NK-92 treated with Interleukin-12 subunit alpha and Interleukin-12 subunit beta, amount 100 ng/mL, for 24 hours (cell line): ENCODE data around the gene TBL1X.

Source experiments
- DNase-seq: peaks from one replicate; lab custom pipeline; 2025; lab: John Stamatoyannopoulos, UW

Gene TBL1X

DNA sequence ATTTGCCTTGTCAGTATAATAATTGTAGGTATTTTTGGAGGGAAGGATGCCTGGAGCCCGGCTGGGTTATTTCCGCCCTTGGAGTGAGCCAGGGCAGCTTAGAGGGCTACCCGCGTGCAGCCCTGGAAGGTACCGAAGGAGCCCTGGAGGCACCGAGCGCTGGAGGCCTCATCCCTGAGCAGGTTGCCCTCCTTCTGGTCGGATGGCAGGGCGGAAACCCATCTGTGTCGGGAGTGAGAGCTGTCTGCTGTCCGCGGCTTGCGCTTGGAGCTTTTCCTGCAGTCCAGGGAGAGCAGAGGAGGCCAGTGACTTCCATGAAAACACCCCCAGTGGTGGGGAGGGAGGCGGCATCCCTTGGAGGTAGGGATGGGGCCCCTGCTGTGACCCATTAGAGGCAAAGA lies 122.1 kb downstream of the TBL1X start:
- no peak for DNase-seq

DNA sequence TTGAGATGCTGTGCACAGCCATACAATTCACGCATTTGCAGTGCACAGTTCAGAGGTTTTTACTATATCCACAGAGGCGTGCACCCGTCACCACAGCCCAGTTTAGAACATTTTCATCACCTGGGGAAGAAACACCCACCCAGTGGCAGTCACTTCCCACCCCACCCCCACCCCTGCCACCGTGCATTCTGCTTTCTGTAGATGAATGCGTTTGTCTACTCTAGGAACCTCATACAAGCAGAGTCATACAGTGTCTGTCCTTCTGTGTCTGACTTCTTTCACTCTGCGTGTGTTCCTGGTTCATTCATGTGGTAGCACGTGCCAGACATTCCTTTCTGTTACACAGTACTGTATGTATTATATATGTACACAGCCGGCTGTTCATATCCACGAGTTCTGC lies 122.8 kb downstream of the TBL1X start:
- DNase-seq: no peak

DNA sequence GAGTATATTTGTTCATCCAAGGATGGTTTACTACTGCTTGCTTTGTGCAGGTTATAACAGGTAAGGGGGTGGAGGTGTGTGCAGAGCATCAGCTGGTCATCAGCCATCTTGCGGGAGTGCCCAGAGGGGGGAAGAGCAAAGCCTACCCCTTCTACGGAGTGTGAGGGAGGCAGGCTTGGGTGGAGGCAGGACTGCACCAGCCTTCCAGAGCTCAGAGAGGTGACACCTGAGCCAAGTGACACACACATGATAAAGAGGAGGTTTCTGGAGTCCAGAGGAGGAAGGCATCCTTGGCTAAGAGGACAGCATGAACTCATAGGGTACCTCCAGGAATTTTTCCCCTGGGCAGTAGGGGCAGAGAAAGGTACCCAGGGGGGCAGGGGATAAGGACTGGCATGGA lies 126.6 kb downstream of the TBL1X start:
- DNase-seq: no peak

DNA sequence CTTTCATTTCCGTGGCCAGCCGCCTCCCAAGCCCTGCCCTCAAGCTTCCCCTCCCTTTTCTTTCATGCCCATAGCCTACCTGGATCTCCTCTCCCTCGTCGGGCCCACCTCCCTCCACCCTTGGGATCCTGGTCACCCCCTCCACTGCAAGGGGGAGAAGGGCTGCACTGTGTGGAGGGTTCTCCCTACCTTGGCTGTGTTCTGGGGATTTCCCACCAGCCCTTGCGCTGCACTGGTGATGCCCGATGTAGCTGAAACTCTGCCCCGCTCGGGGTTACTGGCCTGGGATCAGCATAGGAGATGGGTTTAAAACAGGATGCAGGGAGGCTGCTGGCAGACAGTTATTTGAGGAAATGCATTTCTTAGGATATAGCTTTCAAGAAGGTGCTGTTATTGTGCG lies 128.9 kb downstream of the TBL1X start:
- no peak for DNase-seq

- DNase-seq: no peak
Observed at GRCh38 chrX:9595174-9595573, 130.3 kb downstream of the TBL1X start.

GRCh38 chrX:9596837-9597236 lies 132.0 kb downstream of the TBL1X start:
- no peak for DNase-seq

- no peak for DNase-seq
Observed at GRCh38 chrX:9597361-9598035, 132.6 kb downstream of the TBL1X start.

DNA sequence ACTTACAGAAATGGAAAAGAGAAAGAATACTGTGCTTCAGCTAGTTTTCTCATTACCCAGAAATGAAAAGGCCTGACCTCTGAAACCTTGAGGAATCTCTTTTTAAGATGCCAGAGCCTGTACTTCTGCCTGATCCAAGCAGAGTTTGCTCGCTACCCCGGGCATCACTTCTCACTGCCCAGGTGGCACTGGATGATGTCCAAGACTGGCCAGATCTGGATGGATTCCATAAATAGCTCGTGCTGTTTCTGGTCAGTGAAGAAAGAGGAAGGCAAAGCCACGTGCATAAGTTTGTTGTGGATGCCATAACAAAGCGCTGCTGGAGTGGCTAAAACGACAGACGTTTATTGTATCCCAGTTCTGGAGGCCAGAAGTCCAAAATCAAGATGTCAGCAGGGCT lies 133.5 kb downstream of the TBL1X start:
- DNase-seq: no peak

DNA sequence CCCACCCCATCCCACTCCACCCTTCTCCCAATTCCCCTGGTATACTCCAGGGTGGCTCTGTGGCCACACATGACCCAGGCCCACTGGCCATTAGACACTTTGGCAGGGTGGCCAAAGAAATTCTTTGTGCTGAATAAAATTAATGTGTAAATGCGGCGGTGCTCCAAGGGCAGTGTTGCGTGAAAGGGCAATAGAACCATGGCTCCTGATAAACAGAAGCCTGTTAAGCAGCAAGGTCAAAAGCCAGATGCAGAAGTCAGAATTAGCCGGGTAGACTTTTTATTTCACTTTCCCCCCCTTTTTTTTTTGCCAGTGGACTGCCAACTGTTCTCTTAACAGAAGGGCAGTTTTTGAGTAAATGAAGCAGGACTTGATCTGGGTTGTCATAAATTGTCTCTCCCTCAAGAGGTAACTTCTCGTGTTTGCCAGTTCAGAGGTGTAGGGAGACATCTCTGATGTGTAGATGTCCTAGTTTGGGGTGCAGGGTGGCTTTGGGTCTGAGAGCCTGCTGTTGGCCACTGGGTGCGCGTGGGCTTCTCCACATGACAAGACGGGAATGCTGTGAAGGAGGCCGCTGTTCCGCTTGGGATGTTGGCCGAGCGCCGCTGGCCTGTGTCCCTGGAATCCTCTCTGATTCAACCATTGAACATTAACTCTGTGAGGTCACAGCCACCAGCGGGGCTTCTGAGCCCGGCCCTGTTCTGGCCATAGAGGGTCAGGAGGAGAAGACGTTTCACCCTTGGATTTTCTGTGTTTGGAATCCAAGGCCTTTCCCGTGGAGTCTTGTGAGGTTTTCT lies 139.5 kb downstream of the TBL1X start:
- DNase-seq: no peak

DNA sequence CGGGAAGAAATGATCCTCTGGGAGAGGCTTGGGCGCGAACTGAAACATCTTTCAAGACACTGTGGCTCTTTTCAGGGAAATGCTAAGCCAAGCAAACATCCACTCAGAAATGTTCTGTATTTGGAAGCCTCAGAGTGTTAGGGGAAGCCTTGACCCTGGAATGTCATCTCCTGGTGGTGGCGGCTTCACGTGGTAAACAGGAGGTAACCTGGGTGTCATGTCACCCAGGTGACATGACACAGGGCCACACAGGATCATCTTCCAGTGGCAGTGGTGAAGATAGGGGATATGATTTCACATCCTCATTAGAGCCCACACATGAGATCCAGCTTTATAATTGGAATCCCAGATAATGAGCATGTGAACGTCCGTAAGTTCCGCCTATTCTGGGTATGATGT lies 140.0 kb downstream of the TBL1X start:
- no peak for DNase-seq

GRCh38 chrX:9605484-9605883 lies 140.6 kb downstream of the TBL1X start:
- no peak for DNase-seq

- no peak for DNase-seq
Observed at GRCh38 chrX:9606971-9607370, 142.1 kb downstream of the TBL1X start.

- DNase-seq: no peak
Observed at GRCh38 chrX:9609499-9609898, 144.6 kb downstream of the TBL1X start.

DNA sequence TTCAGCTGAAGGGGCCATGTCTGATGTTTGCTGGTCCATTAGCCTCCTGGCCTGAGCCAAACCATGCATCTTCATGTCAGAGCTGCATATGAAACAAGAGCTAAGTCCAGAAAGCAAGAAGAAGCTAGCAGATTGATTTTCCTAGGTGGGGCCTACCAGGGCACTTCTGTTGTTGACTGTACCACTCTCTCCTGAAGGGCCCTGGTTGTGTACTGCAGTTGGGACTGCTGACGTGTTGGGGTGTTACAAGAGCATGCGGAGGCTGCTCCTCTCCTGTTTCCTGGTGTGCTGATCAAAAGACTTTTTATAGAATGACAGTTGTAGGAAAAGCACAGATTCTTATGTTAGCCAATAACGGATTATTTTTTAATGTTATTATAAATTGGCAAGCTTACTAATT lies 145.1 kb downstream of the TBL1X start:
- no peak for DNase-seq

- no peak for DNase-seq
Observed at GRCh38 chrX:9610771-9611392, 146.0 kb downstream of the TBL1X start.

DNA sequence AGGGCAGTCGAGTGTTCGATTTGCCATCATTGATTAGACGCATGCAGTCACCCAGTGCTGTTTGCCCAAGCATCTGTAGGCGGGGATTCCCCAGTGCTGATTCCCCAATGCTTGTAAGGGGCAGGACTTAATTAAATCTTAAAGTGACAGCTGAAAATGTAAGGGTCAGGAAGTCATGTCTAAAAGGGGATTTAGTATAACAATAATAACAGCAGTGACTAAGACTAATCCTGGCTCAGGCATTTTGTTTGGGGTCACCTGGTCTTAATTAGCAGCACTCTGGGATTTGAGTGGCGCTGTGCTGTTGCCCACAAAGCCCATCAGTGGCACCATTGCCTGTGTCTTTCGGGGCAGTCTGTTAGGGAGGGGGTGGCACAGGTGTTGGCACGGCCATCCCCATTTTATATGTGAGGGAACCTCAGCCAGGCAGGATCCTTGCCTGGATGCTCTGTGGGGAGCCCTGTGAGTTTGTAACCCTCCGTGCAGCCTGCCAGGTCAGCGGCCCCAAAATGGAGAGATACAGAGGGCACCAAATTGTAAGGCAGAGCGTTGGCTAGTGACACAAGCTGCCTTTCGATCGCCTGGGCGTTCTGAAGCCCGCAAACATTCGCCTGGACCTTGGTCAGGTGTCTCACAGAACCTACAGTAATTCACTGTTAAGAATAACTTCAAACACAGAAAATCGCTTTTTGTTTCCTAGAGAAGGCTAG lies 146.7 kb downstream of the TBL1X start:
- DNase-seq: no peak

DNA sequence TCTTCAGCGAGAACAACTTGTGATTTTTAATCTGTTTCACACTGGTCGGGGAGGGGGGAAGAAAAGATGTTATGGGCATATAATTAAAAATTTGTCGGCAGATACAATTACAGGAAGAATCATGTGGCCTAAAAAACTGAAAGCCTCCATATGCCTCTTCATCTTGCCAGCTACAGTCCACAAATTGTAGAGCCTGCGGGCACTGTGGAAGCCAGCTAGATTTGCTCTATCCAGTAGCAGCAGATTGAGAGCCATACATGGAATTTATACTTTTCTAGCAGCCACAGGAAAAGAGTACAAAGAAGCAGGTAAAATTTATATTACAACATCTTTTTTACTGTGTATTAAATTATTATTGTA lies 147.3 kb downstream of the TBL1X start:
- DNase-seq: no peak

DNA sequence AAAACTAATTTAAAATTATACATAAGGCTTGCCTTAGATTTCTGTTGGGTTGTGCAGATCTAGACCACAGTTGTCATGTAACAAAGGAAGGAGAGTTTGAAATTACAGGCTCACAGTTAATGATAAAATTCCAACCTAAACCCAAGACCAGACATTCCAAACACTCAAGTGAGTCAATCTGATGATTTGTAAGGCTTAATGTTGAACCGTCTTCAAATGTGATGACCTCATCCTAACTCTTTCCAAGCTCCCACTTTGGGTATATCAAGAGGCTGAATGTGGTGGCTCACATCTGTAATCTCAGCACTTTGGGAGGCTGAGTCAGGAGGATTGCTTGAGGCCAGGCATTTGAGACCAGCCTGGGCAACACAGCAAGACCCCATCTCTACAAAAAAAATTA lies 149.2 kb downstream of the TBL1X start:
- no peak for DNase-seq

DNA sequence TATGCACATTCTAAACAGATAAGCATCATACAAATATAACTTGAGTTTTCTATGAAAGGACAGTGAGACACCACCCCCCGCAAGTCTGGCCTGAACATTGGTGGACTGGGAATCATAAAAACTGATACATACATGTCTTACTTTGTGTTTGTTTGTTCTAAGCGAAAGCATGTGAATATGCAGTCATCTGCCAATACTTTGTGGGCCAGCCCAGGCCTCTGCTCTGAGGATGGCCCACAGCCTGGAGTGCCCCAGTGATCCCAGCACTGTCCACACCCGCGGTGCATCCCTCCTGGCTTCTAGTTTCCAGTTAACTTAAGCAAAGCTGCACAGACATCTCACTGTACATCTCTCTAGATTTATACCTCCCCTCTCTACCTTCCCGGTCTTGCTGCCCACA lies 154.3 kb downstream of the TBL1X start:
- no peak for DNase-seq

DNA sequence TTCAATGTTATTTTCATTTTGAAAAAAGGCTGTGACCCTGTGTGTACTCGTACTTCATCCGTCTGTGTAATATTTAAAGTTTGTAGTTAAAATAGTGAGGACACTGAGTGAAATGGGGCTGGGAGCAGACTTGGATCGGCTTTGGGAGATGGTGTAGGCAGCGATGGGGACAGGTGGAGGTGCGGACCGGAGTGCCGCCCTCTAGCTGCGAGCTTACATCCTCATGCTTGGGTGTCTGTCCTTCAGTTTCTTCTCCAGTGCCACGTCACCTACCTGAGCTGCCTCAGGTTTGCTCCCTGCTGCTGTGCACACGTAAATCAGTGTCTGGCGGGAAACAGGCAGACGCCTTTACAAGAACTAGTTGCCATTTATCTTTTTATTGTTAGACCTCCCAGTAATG lies 154.7 kb downstream of the TBL1X start:
- DNase-seq: no peak

DNA sequence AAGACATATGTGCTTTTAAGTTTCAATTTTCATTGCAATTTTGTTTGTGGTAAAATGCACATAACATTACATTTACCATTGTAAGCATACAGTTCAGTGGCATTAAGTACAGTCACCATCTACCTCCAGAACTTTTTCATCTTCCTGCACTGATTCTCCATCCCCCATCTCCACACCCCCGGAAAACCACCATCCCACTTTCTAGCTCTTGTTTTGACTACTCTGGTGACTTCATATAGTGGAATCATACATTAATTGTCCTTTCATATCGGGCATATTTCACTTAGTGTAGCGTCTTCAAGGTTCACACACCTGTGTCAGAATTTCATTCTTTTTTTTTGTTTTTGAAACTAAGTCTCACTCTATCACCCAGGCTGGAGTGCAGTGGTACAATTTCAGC lies 157.3 kb downstream of the TBL1X start:
- no peak for DNase-seq

- no peak for DNase-seq
Observed at GRCh38 chrX:9626379-9626778, 161.5 kb downstream of the TBL1X start.

- no peak for DNase-seq
Observed at GRCh38 chrX:9627922-9628321, 163.1 kb downstream of the TBL1X start.
